GM10847 (cell line): Measurements from ENCODE around the gene PHYKPL.

ENCODE experiments used
- POLR2A ChIP-seq: IDR thresholded peaks from 2 replicates; pipeline ENCODE4 v1.6.1; 2011; ENCODE audit not compliant: insufficient read length; ENCODE audit errors: extremely low read depth

Gene PHYKPL

DNA sequence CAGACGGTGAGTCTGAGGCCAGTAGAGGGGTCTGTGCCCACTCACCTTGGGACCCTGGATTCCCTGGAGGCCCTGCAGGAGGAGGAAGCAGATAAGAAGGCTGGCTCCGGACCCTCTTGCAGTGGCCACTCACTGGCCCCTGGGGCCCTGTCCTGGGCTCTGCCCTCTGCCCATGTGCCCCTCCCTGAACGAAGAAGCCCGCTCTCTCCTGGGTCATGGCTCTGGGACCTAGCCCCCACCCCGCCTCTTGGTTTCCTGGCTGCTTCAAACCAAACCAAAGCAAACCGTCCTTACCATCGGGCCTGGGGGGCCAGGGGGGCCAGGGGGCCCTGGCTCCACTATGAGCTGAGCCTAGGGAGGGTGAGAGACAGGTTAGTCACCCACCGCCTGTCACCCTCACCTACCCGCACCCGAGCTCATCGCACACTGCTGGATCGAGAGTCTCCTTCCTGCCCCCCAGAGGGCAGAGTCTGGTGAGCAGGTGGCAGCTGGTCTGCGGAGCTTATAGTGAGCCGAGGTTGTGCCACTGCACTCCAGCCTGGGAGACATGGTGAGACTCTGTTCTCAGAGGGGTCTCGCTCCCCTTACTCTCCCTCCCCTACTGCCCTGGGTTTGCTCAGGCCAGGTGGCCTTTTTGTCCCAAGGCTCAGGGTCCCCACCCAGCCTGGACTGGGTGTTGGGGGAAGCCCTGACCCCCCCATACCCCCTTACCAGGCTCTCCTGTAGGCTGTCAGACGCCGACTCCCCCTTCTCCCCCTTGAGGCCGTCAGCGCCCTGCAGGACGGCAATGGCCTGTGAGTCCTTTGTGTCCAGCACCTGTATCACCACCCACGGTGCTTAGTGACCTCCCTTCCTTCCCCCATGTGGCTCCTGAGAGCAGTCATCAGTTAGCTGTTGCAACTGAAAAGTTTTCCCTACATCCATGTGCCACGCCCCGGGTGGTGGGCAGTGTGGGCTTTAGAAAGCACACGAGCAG lies 15.2 kb upstream of the PHYKPL start:
- no peak for TF ChIP-seq POLR2A

DNA sequence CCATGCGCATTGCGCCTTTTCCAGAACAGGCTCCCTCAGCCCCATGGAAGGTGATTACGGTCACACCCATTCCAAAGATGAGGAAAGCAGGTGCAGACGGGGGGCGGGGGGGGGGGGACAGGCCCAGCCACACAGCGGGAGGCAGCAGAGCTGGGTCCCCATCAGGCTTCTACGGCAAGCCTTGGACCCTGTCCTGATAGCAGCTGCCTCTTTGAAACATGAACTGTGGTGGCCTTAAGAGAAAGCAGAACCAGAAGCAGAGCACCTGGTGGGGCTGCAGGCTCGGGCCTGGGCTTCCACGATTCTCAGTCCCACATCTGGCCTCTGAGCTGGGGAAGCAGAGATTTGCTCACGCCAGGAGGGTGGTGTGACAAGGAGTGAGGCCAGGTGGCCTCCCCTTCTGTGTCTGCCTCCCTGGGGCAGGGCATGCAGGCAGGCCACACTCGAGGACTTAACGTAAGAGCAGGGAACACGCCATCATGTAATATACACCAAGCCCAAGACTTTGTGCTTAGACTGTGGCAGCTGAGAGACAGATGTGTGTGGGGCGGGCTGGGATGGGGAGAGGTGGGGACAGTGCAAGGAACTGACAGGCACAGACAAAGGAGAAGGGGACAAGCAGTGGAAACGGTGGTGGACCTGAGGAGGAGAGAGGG lies 14.2 kb upstream of the PHYKPL start:
- no peak for TF ChIP-seq POLR2A

DNA sequence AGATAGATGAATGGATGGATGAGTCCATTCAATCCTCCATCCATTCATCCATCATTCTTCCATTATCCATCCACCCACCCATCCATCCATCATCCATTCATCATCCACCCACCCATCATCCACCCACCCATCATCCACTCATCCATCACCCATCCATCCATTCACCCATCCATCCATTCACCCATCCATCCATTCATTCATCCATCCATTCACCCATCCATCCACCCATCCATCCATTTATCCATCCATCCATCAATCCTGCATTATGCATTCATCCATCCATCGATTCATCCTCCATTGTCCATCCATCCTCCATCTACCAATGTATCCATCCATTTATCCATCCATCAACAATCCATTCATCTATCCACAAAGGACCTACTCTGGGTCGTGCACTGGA lies 12.8 kb upstream of the PHYKPL start:
- no peak for TF ChIP-seq POLR2A

DNA sequence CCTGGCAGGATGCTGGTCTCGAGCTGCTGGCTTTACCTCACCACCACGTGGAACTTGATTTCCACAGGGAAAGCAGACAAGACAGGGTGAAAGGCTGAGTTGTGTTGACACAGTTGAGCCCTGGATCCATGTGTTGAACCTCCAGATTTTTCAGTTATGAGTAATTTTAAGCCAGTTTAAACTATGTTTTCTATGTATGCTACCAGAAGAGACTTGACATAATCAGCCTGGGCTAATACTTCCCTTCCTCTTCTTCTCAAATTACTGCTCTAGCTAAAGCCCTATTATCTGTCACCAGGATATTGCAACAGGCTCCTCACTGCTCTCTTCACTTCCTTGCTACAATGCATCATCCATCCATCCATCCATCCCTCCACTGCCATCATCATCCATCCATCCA lies 12.0 kb upstream of the PHYKPL start:
- TF ChIP-seq POLR2A, result no peak

DNA sequence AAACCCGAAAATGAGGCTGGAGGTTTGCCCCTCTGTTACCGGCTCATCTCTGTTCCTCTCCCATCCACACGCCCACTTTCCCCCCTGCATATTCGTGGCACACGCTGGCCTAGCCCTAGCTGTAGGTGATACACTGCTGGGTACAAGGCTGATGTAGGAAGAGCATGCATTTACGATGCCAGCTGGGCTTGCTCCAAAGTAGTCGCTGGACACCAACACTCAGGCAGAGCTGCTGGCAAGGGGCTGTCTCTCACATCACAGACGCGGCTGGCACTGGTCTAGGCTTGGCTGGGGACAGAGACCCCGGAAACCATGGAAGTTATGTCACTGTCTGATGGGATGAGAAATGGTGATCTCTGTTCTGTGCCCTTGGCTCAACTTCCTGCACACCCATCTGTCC lies 9.8 kb upstream of the PHYKPL start:
- no peak for TF ChIP-seq POLR2A

DNA sequence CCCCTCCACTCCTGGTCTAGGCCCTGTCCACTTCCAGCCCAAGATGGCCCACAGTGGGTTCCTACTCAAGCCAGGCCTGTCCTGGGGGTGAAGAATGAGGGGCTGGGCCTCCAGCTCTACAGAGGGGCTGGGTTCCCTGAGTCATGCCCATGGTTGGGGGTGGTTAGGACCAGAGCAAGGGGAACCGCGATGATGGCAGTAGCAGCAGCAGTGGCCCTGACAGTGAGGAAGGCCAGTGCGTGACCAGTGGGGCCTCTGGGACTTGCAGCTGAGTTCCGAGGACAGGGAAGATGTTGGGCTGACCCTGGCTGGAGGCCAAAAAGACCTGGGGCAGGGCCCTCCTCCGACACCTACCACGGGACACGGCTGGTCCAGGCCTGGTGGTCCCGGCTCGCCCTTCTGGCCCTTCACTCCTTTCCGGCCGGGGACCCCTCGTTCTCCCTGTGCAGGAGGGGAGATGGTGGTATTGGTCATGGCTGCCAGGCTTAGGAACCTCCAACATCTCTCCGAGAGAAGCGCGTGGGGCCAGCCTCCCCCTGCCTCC lies 9.2 kb upstream of the PHYKPL start:
- no peak for TF ChIP-seq POLR2A

DNA sequence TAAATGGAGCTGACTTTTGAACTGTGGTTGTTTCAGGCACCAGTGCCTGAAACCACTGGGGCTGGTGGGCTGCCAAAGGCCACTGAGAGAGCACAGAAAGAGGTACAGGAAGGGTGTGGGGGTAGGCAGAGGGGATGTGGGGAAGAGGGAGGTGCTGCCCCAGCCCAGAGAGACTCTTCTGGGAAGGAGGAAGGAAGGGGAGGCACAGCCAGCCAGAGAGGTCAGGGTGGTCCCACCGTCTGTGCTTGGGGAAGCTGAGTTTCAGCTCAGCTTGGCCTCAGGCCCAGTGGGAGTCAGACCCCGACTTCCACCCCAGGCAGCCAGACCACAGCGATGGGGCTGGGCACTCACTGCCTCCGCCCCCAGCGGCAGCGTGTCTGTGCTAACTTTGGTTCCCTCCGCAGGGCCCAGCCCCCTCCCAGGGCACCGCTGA lies 8.6 kb upstream of the PHYKPL start:
- TF ChIP-seq POLR2A, result no peak

DNA sequence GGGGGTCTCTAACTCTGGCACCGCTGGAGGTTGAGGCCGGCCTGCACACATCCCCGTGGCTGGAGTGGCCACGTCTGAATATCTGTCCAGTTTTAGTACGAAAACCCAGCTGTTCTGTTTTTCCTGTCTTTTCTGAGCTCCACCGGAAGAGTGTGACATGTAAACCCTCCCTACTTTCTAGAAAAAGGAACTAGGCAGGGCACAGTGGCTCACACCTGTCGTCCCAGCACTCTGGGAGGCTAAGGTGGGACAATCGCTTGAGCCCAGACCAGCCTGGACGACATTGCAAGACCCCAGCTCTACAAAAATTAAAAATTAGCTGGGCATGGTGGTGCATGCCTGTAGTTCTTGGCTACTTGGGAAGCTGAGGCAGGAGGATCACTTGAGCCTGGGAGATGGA lies 8.2 kb upstream of the PHYKPL start:
- TF ChIP-seq POLR2A, result no peak

DNA sequence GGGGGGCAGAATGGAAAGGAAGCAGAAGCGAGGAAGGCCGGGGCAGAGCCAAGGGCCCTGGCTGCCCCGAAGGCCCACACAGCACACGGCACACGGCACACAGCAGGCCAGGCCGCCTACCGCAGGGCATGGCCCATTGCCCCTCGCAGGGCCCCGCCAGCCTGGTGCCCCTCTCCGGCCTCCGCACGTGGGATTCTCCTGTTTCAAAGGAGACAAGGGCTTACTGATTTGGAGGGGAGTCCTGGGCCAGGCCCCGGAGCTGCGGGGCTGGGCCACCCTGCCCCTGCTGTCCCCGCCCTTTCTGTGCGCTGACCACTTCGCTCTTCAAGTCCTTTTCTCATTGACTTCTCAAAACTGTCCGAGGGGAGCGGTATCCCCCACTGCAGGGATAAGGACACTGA lies 7.7 kb upstream of the PHYKPL start:
- no peak for TF ChIP-seq POLR2A

DNA sequence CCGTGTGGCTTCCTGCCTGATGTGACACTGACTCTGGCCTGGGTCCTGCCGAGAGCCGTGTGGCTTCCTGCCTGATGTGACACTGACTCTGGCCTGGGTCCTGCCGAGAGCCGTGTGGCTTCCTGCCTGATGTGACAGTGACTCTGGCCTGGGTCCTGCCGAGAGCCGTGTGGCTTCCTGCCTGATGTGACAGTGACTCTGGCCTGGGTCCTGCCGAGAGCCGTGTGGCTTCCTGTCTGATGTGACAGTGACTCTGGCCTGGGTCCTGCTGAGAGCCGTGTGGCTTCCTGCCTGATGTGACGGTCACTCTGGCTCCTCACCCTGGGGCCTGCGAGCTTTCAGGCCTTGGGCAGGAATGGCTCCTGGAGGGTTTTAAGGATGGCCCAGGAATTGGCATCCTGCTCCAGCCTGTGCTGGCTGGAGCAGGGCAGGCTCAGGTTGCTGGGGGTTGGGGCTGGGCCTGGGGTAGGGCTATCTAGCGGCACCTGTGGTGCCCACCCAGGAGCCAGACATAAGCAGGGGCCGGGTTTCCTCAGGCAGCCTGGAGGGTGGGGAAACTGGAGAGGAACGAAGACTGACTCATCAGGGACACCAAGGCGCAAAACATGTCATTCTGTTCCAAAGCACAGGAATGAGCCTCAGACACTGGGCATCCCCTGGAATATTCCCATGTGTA lies 7.2 kb upstream of the PHYKPL start:
- TF ChIP-seq POLR2A, result peak; percentile 52

DNA sequence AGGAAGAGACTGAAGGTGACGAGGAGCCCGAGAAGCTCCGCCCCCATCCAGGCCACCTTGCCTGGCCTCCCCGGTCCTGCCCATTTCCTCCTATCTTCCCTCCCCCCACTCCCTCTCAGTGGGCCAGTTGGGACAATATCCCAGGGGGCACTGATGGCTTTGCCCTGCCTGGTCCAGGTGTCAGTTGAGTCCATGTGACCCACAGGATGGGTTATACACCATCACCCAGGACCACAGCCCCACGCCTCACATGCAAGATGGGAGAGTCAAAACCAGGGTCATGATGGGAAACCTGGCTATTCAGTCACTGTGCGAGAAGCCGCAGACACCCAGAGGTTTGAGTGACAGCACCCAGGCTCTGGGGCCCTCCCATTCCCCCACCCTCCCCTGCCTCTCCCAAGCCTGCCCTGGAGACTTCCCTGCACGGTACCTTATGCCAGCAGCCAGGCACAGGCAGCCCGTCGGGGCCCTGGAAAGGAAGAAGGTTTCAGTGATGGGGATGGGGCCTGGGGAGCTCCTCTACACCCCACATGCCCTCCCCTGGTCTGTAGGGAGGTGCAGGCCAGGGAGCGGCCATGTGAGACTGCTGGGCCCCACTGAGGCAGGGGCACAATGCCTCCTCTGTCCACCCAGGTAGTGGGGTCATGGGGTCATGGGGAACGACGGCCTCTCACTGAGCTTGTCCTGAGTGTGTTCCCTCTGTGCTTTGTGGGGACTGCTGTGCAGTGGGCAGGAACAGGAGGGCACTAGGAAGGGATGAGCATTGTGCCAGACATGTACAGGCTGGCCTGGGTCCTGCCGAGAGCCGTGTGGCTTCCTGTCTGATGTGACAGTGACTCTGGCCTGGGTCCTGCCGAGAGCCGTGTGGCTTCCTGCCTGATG lies 6.3 kb upstream of the PHYKPL start:
- no peak for TF ChIP-seq POLR2A

DNA sequence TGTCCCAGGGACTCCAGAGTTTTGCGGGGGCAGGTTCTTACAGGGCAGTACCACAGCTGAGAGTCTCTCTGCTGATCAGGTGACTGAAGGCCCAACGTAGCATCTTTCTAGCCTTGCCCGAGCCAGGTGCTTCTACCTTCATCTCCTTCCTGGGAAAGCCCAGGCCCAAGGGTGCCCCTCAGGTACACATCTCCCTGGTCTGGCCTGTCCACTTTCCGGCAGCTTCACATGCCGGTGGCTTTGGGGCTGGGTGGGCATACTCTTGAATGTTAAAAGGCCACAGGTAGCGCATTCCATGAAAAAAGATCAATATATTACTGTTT lies 5.7 kb upstream of the PHYKPL start:
- no peak for TF ChIP-seq POLR2A

DNA sequence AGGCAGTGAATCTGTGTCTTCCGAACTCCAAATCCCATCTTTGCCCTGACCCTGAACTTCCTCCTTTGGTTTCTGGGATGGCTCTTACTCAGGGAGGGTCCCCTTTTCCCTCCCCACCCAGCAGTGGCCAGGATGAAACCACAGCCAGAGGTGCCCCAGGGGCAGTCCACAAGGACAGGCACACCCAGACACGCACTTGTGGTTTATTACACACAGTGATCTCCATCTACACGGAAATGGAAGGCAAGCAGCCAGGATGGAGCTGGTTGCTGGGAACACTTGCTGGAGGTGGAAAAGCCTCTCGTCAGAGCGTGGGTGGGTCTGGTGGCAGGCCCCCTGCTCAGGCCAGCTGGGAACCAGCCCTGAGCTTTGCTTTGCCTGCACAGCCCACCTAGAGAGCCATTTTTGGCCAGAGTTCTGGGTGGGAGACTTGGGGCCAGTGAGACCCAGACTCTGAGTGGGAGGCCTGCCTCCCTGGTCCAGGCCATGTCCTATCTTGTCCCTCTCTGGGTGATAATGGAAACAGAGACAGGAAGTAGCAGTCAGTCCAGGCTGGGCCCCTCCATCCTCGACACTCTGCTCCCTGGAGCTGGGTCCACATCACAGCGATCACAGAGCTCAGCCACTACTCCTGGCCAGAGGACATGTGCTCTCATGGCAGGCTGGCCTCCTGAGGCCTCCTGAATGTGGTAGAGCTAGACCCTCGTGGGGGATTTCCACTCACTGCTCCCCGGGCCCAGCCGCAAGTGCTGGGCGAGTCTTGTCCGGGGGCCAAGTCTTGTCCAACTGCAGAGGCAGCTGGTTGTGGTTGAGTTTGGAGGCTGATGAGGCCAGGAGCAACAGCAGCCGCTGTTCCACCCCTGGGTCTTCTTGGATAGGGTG lies 5.1 kb upstream of the PHYKPL start:
- no peak for TF ChIP-seq POLR2A

DNA sequence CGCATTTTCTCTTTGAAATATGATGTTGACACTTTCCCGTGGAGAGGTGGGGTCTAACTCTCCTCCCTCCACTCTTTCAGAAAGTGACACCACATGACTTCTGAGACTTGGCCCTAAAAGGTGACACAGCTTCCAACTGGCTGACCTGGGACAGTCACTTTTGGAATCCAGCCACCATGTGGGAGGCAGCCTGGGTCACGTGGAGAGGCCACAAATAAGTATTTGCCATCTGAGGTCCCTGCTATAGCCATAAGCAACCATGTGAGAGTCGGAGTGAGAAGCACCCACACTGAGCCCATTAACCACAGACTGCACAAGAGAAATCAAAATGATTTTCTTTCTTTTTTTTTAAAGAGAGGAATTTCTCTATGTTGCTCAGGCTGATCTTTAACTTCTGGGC lies 4.1 kb upstream of the PHYKPL start:
- TF ChIP-seq POLR2A, result no peak
